GM12801 (cell line): Measurements from ENCODE around the gene NYAP2.

Experiments used
- TF ChIP-seq, protein P1 (sequence below): IDR thresholded peaks from one replicate; pipeline ENCODE4 v1.5.1; 2011; ENCODE audit warnings: control low read depth; ENCODE audit not compliant: insufficient read length; ENCODE audit errors: extremely low read depth

Gene NYAP2

DNA sequence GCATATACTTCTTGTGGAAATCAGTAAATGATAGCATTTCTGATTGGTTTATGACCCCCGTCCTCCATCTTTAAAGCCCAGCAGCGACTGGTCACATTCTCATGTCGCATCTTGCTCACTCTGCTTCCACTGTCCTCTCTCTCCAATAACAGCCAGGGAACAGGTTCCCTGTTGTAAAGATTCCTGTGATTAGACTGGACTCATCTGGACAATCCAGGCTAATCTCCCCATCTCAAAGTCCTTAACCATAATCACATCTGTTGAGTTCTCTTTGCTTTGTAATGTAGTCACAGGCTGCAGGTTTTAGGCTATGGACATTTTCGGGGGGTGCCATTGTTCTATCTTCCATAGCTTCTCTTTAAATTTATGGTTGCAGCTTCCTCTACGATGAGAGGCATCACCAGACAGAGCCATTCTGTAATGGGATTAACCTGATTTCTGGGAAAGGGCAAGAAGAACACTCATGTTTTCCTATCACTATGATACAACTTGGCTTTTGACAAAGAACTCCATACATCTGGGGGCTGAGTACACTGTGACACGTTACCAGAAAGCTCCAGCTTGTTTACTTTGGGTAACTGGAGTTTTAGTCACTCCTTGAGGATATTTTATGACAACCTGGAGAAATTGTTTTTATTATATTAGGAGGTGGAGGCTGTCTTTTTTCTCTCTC is 159.0 kb downstream of the NYAP2 start:
- TF ChIP-seq, protein P1, sequence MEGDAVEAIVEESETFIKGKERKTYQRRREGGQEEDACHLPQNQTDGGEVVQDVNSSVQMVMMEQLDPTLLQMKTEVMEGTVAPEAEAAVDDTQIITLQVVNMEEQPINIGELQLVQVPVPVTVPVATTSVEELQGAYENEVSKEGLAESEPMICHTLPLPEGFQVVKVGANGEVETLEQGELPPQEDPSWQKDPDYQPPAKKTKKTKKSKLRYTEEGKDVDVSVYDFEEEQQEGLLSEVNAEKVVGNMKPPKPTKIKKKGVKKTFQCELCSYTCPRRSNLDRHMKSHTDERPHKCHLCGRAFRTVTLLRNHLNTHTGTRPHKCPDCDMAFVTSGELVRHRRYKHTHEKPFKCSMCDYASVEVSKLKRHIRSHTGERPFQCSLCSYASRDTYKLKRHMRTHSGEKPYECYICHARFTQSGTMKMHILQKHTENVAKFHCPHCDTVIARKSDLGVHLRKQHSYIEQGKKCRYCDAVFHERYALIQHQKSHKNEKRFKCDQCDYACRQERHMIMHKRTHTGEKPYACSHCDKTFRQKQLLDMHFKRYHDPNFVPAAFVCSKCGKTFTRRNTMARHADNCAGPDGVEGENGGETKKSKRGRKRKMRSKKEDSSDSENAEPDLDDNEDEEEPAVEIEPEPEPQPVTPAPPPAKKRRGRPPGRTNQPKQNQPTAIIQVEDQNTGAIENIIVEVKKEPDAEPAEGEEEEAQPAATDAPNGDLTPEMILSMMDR: no peak

DNA sequence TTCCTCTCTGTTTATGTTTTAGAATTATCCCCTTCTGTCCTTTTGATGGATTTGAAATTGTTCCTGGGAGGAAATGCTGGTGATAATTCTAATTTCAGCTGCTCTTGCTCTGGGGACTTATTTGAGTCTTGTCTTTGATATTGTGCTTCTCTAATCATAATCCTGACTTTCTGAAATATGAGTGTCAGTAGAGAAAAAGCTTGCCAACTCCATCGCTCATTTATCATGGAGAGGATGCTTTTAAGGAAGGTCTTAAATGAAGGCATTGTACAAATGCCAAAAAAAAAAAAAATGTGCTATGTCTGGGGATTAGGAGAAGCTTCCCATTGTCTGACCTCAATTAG is 159.5 kb downstream of the NYAP2 start:
- TF ChIP-seq, protein P1: no peak

DNA sequence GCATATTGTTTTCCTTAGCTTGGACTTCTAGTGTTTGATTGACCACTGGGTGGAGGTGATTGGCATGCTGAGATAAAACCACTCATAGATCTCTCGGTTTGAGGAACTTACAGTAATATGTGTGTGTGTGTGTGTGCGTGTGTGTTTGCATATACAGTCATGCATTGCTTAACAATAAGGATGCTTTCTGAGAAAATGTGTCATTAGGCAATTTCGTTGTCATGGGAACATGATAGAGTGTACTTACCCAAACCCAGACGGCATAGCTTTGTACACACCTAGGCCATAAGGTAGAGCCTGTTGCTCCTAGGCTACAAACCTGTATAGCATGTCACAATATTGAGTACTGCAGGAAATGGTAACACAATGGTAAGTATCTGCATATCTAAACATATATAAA is 167.3 kb downstream of the NYAP2 start:
- TF ChIP-seq, protein P1: no peak

DNA sequence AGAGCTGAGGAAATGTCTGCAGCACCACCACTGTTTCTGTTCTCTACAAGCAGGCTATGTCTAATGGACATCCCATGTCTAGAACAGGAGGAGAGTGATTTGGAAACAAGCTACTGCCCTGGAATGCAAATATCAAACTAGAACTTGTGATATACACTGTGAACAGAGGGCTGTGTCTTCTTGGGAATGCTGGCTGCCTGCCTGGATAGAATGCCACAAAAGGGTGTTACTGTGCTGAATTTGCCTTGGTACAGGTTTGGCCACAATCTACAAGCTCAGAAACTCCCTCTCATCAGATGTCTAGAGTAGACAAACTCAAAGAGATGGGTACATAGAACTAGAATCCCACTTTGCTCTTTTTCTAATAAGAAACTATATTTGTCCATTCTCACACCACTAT is 170.5 kb downstream of the NYAP2 start:
- TF ChIP-seq, protein P1: no peak

DNA sequence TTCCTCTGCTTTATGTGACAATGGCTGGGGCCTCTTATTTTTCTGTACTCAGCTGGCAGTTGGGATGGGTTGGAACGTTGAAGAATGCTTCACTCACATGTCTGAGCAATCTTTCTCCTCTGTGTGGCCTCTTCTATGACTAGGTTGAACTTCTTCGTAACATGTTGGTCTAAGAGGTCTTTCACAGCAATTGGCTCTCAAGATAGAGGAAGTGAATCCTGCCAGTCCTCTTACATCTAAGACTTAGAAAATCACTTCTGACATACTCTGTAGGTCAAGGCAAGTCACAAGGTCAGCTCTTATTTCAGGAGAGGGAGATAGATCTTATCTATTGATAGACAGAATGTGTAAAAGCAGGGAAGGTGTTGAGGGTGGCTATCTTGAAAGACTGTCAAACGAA is 174.1 kb downstream of the NYAP2 start:
- TF ChIP-seq, protein P1: no peak

DNA sequence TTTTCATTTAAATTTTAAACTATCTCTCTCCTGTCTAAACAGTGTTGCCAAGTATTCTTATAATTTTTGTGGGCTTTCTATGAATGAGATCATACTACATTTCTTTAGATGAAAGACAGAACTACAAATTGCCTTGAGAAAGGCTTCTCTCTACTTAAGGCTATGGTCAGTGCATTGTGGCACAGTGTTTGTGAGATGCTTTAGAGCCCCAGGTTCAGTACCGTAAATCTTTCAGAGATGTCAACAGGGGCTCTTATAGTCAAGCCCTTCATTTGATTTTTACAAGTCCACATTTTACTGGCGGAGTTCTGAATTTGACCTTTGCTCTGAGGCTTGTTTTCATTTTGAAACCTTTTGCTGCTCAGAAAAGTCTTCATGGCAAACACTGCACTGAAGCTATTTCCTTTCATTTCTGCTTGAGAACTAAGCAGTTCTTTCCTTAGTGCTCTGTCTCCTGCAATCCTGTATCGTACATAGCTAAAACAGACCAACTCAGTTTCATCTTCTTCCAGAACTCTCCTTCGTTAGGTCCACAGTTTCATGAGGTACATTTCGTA is 175.2 kb downstream of the NYAP2 start:
- TF ChIP-seq, protein P1: no peak

DNA sequence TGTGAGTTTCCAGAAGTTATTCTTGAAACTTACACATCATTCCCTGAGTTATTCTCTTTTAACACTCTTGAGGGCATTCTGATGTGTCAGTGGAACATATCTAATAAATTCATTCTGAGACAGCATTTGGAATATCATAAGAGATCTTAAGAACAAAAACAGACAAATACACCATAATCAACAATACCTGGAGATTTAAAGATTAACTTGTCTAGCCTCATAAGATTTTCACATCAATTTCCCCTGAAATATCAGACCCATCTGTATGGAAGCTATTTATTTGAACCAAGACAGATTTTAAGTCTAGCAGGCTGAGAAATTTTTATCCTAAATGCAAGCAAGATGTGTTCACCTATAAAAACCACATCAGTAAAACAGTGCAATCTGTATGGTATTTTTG is 181.6 kb downstream of the NYAP2 start:
- TF ChIP-seq, protein P1: no peak

DNA sequence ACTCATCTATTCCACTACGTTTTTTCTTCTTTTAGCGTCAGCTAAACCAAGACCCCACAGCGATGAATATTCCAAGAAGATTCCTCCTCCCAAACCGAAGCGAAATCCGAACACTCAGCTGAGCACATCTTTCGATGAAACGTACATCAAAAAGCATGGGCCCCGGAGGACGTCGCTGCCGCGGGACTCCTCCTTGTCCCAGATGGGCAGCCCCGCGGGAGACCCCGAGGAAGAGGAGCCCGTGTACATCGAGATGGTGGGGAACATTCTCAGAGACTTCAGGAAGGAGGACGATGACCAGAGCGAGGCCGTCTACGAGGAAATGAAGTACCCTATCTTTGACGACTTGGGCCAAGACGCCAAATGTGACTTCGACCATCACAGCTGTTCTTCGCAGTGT is 182.4 kb downstream of the NYAP2 start:
- TF ChIP-seq, protein P1: no peak
